DMS153 treated with DMSO at 0.1 percent for 48 hours (cell line): ENCODE results near the gene GPR148.
"Not testable (repeated sequence)": the region's sequence is repeated elsewhere in the genome, so short reads cannot be mapped to it uniquely, and the experiment has no call there.

Source experiments
- DNase-seq: peaks from one replicate; lab custom pipeline; 2025; ENCODE audit not compliant: unreplicated experiment; lab: John Stamatoyannopoulos, UW

Gene GPR148

GRCh38 chr2:130728549-130729316 lies at the start of gene GPR148:
GPR148 (plus strand) TSS chr2:130729070; CDS start chr2:130729152, 82 bp downstream.
- peak; percentile 81 for DNase-seq

- DNase-seq, result not testable (repeated sequence)
Observed at GRCh38 chr2:130692041-130692770, 36.7 kb upstream of the GPR148 start.

- DNase-seq, result not testable (repeated sequence)
Observed at GRCh38 chr2:130693474-130693873, 35.4 kb upstream of the GPR148 start.

- DNase-seq, result not testable (repeated sequence)
Observed at GRCh38 chr2:130703250-130703649, 25.6 kb upstream of the GPR148 start.

GRCh38 chr2:130714795-130715194 lies 14.1 kb upstream of the GPR148 start:
- not testable (repeated sequence) for DNase-seq

- no peak for DNase-seq
Observed at GRCh38 chr2:130720036-130720435, 8.8 kb upstream of the GPR148 start.

- no peak for DNase-seq
Observed at GRCh38 chr2:130720528-130720927, 8.3 kb upstream of the GPR148 start.

- DNase-seq, result no peak
Observed at GRCh38 chr2:130724455-130724854, 4.4 kb upstream of the GPR148 start.

- DNase-seq, result no peak
Observed at GRCh38 chr2:130726614-130727180, 2.2 kb upstream of the GPR148 start.

- peak; percentile 88 for DNase-seq
Observed at GRCh38 chr2:130727286-130727924, 1.5 kb upstream of the GPR148 start.

GRCh38 chr2:130728007-130728454 lies 839 bp upstream of the GPR148 start:
- DNase-seq, result no peak

GRCh38 chr2:130729322-130730299 lies 741 bp downstream of the GPR148 start:
- DNase-seq, result peak; percentile 72

GRCh38 chr2:130732257-130732656 lies 3.4 kb downstream of the GPR148 start:
- DNase-seq, result not testable (repeated sequence)

- DNase-seq, result no peak
Observed at GRCh38 chr2:130735200-130735599, 6.3 kb downstream of the GPR148 start.

GRCh38 chr2:130736487-130736886 lies 7.6 kb downstream of the GPR148 start:
- no peak for DNase-seq

- DNase-seq, result no peak
Observed at GRCh38 chr2:130737592-130737991, 8.7 kb downstream of the GPR148 start.

GRCh38 chr2:130740671-130741070 lies 11.8 kb downstream of the GPR148 start:
- DNase-seq, result no peak

- no peak for DNase-seq
Observed at GRCh38 chr2:130743278-130743677, 14.4 kb downstream of the GPR148 start.

GRCh38 chr2:130744287-130745117 lies 15.6 kb downstream of the GPR148 start:
- DNase-seq, result peak; percentile 72
